Heart right ventricle (tissue), 16 donors: ENCODE measurements around the gene NPEPPS. TPM values are rescaled to one million over a fixed set of nuclear protein-coding genes. Genes with fewer than 3 reads are reported as not detected.

ENCODE experiments used
- ATAC-seq, 8 donors: fragments of 200-7000 bp; cut with Tn5 transposase; one replicate each; pipeline ENCODE4 v1.9.1; 2020; ENCODE audit warnings: mild to moderate bottlenecking in 8 of 8, moderate library complexity in 8 of 8, moderate number of reproducible peaks in 1 of 8
- DNase-seq, 2 donors: peaks; one replicate each; pipeline ENCODE4 v3.0.0-alpha.2; 2020
- H3K27ac ChIP-seq, 10 donors: fragments of 200-600 bp; sonication (generic) in 2 of 10; one replicate each; pipeline versions ENCODE4 v1.5.0 to v1.8.0; 2020 to 2022; ENCODE audit warnings: mild to moderate bottlenecking in 3 of 10
- H3K27me3 ChIP-seq, 7 donors: fragments of 200-600 bp; one replicate each; pipeline ENCODE4 v1.8.0; 2021 to 2022; ENCODE audit warnings: mild to moderate bottlenecking in 2 of 7
- H3K36me3 ChIP-seq, 9 donors: fragments of 200-600 bp; sonication (generic) in 1 of 9; one replicate each; pipeline versions ENCODE4 v1.5.0 to v1.8.0; 2020 to 2022; ENCODE audit warnings: mild to moderate bottlenecking in 2 of 9
- H3K4me1 ChIP-seq, 9 donors: fragments of 200-600 bp; sonication (generic) in 1 of 9; one replicate each; pipeline versions ENCODE4 v1.5.0 to v1.8.0; 2020 to 2022; ENCODE audit warnings: mild to moderate bottlenecking in 4 of 9
- H3K4me3 ChIP-seq, 10 donors: fragments of 200-600 bp; sonication (generic) in 2 of 10; one replicate each; pipeline versions ENCODE4 v1.5.0 to v1.8.0; 2020 to 2022; ENCODE audit warnings: mild to moderate bottlenecking in 7 of 10, moderate library complexity in 2 of 10
- H3K9me3 ChIP-seq, 11 donors: fragments of 200-600 bp in 10 of 11; sonication (generic) in 2 of 11; one replicate each; pipeline versions ENCODE4 v1.5.0 to v1.8.0; 2013 to 2022; ENCODE audit warnings: mild to moderate bottlenecking in 2 of 11, control low read depth in 1 of 11, moderate library complexity in 1 of 11
- WGBS, 2 donors: extraction: QIAGEN DNeasy Blood & Tissue Kit; methylation state at CpG; one replicate each; pipeline ENCODE4 v1.1.7; 2013; ENCODE audit warnings: inconsistent platforms in 1 of 2; 5-methylcytosine and 5-hydroxymethylcytosine counted together
- intact Hi-C, 10 donors: fragments of 100-400 bp; cut with DNase I; formaldehyde crosslinking; loops; one replicate each; pipeline versions ENCODE4 v1.11.1 to v1.14.2; 2022
- polyA plus RNA-seq, 2 donors: library from polyadenylated mRNA; stranded (reverse); fragments of 200-250 nt; gene quantifications; one replicate each; pipeline ENCODE4 v1.2.3, GENCODE V29; 2013
- total RNA-seq, 10 donors: library from RNA; stranded (reverse); fragmentation: NEBNext Ultra II Directional in 3 of 10; extraction: Animal tissue kit (Norgen Biotek cat#: 25700) in 3 of 10; gene quantifications; one replicate each; pipeline versions ENCODE4 v1.2.1 to v1.2.4, GENCODE V29; 2021 to 2023
- TF ChIP-seq, protein P1 (sequence below), 9 donors: fragments of 200-600 bp; sonication (generic) in 2 of 9; IDR thresholded peaks; one replicate each; pipeline versions ENCODE4 v1.5.0 to v1.8.0; 2021 to 2022; ENCODE audit warnings: antibody characterized with exemption in 9 of 9, mild to moderate bottlenecking in 5 of 9, moderate library complexity in 1 of 9
- donor health status: Arrhythmogenic right ventricular cardiomyopathy.
- donor health status: ischemic (EF 13 %, LVEDD 7.1; RV severe dilation, severe dysfunction).
- donor health status: healthy with polysubstance abuse.
- donor health status: DM: no; HTN: yes; CAD: no.
- donor health status: DM: no; HTN: no; CAD: no.
- donor health status: ischemic (EF 25% LVEDD 6.9; RV normal size, moderate dysfunction).
- donor health status: ischemic (EF 25% LVEDD 5.7; RV mildly dilated, moderate dysfunction).
- donor health status: healthy.
- donor health status: DM: yes; HTN: yes; CAD: no.
- donor health status: Ischemic cardiomyopathy.
- donor health status: ischemic (EF 35%, LVEDD 5.7; RV mildly dilated, moderate dysfunction).
- donor health status: nonischemic (EF 11% LVEDD 7.7; RV severe dilation, severe dysfunction).
- donor health status: DM: yes; HTN: yes; CAD: no.
- donor health status: PGD.
- donor health status: ischemic (EF 29% LVEDD 5.4; RV normal size, mild dysfunction).
- donor health status: nonischemic (EF 23%, LVEDD 6.1; RV moderate dilation, normal function).

Gene NPEPPS
- total and polyA plus RNA-seq, 12 donors: 21.8 to 104 (median 85.0) TPM

- H3K9me3 ChIP-seq: no peaks in the 10 kb centered on the region
- no peak overlapping the region for H3K4me3 ChIP-seq
- ATAC-seq (no peak), DNase-seq (no peak)
- 84 to 87% methylated on average over 5 of the region's 5 CpGs for WGBS, 2 donors
- no peak overlapping the region for H3K27ac ChIP-seq
- peaks cover 0 to 99% (median 27%) of the 10 kb centered on the region in 9 donors for H3K36me3 ChIP-seq
- no peaks in the 10 kb centered on the region for H3K27me3 ChIP-seq
- H3K4me1 ChIP-seq: no peaks in the 10 kb centered on the region
- TF ChIP-seq, protein P1, sequence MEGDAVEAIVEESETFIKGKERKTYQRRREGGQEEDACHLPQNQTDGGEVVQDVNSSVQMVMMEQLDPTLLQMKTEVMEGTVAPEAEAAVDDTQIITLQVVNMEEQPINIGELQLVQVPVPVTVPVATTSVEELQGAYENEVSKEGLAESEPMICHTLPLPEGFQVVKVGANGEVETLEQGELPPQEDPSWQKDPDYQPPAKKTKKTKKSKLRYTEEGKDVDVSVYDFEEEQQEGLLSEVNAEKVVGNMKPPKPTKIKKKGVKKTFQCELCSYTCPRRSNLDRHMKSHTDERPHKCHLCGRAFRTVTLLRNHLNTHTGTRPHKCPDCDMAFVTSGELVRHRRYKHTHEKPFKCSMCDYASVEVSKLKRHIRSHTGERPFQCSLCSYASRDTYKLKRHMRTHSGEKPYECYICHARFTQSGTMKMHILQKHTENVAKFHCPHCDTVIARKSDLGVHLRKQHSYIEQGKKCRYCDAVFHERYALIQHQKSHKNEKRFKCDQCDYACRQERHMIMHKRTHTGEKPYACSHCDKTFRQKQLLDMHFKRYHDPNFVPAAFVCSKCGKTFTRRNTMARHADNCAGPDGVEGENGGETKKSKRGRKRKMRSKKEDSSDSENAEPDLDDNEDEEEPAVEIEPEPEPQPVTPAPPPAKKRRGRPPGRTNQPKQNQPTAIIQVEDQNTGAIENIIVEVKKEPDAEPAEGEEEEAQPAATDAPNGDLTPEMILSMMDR (IDR thresholded peaks at IDR 0.05): no peak
- intact Hi-C loops: loop anchor here in 3 of 10 donors (10.0 kb wide), 4 partner anchors 77 to 377 kb away; partner anchors contain the start of gene NPEPPS (in 1 of the 3)
Measured at GRCh38 chr17:47611372-47612350, 80.8 kb downstream of the NPEPPS start.

DNA sequence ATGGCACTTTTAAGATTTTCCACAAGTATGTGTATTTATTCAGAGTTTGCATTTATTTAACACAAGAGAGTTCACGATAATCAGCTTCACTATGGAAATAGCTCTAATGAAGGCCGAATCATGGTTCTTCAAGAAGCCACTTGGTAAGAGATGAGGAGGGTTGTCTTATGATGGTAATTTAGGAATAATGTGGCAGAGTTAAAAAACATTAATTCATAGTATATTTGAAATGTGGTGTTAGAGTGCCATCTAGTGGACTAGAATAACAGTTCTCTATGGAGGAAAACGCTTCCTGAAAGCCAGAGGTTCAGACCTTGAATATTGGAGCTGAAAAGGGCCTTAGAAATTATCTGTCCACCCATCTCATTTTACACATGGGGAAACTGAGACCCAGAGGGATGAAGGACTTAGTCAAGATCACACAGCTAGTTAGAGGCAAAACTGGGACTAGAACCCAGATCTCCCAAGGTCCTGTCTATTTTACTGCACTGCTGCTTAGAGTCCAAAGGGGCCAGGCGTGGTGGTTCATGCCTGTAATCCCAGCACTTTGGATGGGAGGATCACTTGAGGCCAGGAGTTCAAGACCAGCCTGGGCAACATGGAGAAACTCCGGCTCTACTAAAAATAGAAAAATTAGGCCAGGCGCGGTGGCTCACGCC, 85.0 kb downstream of the NPEPPS start:
- H3K27me3 ChIP-seq: no peaks in the 10 kb centered on the region
- H3K4me1 ChIP-seq: peaks cover 0 to 24% (median 12%) of the 10 kb centered on the region in 9 donors
- intact Hi-C loops: loop anchor here in 5 of 10 donors (5.0 to 10.0 kb wide), 6 partner anchors 81 to 381 kb away; partner anchors contain the start of gene NPEPPS (in 1 of the 5)
- H3K27ac ChIP-seq: no peak overlapping the region
- TF ChIP-seq, protein P1 (IDR thresholded peaks at IDR 0.05): peak; percentile 59 to 89 (median 76)
- no peak for DNase-seq
- 76 to 78% methylated on average over 8 of the region's 8 CpGs for WGBS, 2 donors
- H3K9me3 ChIP-seq: no peaks in the 10 kb centered on the region
- H3K4me3 ChIP-seq: no peak overlapping the region
- peak in 6 of 8 donors; percentile 40 to 67 (median 56) for ATAC-seq
- H3K36me3 ChIP-seq: peaks cover 0 to 100% (median 41%) of the 10 kb centered on the region in 9 donors

DNA sequence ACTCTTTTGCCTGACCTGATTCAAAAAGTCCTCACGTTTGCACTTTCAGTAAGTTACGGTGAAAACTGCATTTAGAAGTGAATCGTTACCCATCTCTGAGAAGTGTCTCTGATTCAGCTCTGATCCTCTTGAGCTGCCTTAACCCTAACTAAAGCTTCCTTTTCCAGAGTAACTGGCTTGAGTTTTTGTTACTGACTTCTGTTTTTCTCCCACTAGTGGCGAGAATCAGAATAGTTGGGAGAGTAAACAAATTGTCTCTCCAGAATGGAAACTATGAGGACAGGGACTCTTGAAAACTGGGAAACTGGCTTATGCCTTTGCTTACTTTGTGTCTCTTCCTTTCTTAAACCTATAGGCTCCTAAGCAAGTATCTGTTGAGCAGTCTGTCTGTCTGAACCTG, 87.5 kb downstream of the NPEPPS start:
- intact Hi-C loops: loop anchor here in 5 of 10 donors (5.0 to 10.0 kb wide), 6 partner anchors 84 to 384 kb away; partner anchors contain the start of gene NPEPPS (in 1 of the 5)
- WGBS, 2 donors: 63 to 78% methylated on average over 4 of the region's 4 CpGs
- ATAC-seq: no peak

More for the DNA sequence above, 87.5 kb downstream of the NPEPPS start:
- Histone ChIP-seq H3K36me3 (peaks cover 0 to 100% (median 35%) of the 10 kb centered on the region in 9 donors), H3K27ac (peak overlapping the region in 3 of 10 donors; percentile 16 to 71 (median 43)), H3K27me3 (no peaks in the 10 kb centered on the region), H3K4me3 (no peak overlapping the region), H3K9me3 (no peaks in the 10 kb centered on the region), H3K4me1 (peaks cover 0 to 49% (median 34%) of the 10 kb centered on the region in 9 donors)
- TF ChIP-seq, protein P1 (IDR thresholded peaks at IDR 0.05): peak in 5 of 9 donors; percentile 3 to 22 (median 15)
- DNase-seq: no peak
